Bone marrow (tissue), 2 donors: Measurements from ENCODE around the gene MRPL52.
A peak's percentile ranks its signal among the peaks of the same experiment; 100 is the strongest.
"Not testable (repeated sequence)": the region's sequence is repeated elsewhere in the genome, so short reads cannot be mapped to it uniquely, and the experiment has no call there.

ENCODE experiments used
- DNase-seq, 2 donors: peaks; one replicate each; lab custom pipeline; 2025; lab: John Stamatoyannopoulos, UW

MRPL52 gene

GRCh38 chr14:22808388-22809209 lies 21.1 kb upstream of the MRPL52 start:
- no peak for DNase-seq

DNA sequence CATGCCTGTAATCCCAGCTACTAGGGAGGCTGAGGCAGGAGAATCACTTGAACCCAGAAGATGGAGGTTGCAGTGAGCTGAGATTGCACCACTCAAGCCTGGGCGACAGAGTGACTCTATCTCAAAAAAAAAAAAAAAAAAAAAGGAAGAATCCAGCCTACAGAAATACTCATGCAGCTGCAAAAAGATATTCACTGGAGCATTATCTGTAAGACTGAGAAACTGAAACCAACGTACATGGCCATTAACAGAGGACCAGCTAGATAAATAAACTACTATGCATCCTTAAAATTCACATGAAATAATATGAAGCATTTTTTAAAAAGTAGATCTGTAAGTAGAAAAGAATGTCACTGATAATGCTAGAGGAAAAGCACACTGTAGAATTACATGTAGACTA lies 18.0 kb upstream of the MRPL52 start:
- DNase-seq: peak in 1 of 2 donors; percentile 41

GRCh38 chr14:22812744-22813143 lies 16.9 kb upstream of the MRPL52 start:
- DNase-seq: no peak

GRCh38 chr14:22813145-22813544 lies 16.5 kb upstream of the MRPL52 start:
- no peak for DNase-seq

DNA sequence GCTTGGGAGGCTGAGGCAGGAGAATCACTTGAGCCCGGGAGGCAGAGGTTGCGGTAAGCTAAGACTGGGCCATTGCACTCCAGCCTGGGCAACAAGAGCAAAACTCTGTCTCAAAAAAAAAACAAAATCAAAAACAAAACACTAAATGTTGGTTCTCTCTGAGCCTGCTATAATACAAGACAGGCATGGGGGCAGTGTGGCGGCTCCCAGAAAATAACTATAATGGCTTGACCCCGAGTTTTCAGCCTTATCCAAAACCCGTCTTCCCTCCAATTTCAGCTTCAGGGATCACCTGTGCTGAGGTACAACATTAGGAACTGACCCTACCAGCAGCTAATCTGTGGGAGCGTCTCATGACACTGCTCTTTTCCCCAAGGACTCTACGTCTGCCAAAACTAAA lies 15.3 kb upstream of the MRPL52 start:
- no peak for DNase-seq

DNA sequence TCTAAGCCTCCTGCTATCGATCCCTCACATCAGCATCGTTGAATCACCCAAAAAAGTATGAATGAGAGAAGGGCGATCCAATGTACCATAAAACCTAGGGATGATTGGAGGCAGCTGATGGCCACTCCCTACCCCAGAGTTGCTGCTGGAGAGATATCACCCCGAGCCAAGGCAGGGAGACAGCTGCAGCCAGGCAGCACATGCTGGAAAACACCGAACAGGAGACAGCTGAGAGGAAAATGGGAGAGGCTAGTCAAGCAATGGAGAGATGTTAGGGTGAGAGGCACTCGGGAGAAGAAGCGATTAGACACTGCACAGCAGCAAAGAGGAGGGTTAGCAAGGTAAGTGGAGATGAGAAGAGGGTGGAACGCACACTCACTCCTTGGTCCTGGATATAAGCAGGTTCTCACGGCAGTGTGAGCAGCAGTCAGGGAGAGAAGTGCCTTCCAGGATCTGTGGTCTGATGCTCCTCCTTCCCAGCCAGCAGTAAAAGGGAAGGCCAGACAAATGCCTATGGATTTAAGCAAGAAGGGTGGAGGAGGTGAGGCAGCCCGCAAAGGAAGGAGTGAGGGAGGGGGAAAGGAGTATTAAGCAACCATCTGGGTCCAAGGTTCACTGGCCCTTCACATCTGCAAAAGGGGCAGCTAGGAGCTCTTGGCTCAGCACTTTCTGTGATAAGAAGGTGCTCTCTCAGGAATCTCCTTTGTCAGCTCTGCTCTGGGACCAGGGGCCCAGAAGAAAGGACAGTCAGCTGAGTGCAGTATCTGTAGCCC lies 14.6 kb upstream of the MRPL52 start, which contains the start of gene SLC7A7:
TSS of gene SLC7A7 (minus strand) at position 495 of the 773 bp plus-strand sequence. CDS start 2,037 bp downstream, outside the sequence.
- DNase-seq: no peak

DNA sequence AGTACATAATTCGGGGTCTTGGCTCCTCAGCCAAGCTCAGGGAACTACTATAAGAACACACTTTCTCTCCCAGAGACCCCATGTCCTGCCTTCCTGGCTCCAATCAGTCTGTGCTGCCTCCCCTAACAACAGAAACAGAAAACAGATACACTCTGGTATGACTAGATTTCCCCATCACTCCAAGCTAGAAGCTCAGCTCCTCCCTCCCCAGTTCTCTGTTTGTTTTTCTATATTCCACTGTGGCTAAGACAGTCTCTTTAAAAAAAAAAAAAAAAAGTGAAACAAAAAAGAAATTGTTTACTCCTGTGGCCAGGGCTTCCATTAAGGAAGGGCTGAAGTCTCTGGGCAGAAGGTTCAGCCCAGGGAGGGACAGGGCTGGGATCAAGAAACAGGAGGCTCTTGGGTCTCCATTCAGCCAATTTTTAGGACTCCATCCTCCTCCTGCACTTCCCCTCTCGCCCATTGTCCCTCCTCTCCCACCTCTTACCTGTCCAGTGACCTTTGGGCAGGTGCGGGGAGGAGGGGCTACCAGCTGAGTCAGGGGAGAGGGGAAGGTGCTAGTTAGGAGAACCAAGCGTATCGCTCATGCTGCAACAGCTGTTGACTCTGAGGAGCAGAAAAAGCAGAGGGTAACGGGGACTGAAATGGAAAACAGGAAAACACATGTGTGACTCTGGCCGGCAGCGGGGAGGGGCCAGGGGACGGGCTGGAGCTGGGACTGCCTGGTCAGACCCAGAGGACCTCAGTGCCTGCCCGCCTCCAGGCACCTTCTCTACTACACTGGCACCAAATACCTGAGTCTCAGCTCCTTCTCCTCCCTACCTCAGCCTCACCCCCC lies 10.3 kb upstream of the MRPL52 start:
- peak in 1 of 2 donors; percentile 32 for DNase-seq

DNA sequence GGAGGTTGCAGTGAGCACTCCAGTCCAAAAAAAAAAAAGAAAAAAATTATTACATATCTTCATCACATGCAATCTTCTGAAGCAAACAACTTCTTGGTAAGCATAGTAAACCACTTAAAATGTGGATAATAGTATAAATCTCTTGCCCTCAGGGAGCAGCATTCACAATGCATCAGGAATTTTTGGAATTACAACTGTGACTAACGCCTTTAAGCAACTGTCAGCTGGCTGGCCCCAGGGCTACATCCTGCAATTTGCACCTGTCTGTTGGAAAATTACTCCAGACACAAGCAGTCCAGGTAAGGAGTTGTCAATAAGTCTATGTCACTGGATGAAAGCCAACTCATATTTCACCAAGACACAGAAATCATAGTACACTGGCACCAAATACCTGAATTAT lies 9.0 kb upstream of the MRPL52 start:
- no peak for DNase-seq

DNA sequence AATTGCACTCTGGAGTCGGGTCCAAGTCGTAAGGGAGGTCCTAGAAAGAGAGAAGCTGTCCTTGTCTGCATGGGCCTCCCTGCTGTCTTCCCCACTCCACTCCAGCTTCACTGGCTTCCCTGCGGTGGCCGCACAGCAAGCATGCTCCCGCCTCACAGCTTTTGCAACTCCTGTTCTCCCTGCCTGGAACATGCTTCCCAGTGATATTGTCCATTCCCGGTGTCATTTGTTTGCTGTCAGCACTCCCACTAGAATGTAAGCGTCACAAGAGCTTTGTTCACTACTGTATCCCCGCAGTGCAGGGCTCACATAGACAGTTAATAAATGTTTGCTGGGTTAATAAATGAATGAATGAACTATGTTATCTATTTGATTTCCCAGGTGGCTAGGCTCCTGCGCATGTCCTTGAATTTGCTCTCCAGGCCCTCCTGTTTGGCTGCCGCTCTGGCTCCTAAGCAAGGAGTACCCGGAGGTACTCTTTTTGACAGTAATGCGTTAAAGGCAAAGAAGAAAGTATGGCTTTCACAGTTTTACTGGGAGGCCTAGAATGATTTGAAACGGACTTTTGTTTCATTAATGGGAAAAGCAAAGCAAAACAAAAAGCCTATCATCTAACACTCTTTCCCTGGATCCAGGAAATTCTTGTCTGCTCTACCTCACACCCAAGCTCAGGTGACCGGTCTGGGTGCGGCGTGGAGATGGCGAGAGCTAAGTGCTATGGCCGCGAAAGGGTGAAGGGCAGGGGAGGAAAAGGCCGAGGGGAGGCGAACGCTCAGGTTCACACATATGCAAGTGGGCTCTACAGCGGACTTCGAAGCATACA lies 8.3 kb upstream of the MRPL52 start:
- no peak for DNase-seq

- no peak for DNase-seq
These were observed 7.6 kb upstream of the MRPL52 start for GRCh38 chr14:22822016-22822570.

- peak; percentile 38 to 59 for DNase-seq
These were observed 7.1 kb upstream of the MRPL52 start for GRCh38 chr14:22822571-22823098.

GRCh38 chr14:22824711-22825359 lies 4.9 kb upstream of the MRPL52 start:
- peak in 1 of 2 donors; percentile 58 for DNase-seq

GRCh38 chr14:22829076-22829660 lies 519 bp upstream of the MRPL52 start:
- DNase-seq: not testable (repeated sequence)

GRCh38 chr14:22830443-22831010 lies 840 bp downstream of the MRPL52 start:
- DNase-seq: no peak

GRCh38 chr14:22835505-22835904 lies 5.8 kb downstream of the MRPL52 start:
- no peak for DNase-seq

DNA sequence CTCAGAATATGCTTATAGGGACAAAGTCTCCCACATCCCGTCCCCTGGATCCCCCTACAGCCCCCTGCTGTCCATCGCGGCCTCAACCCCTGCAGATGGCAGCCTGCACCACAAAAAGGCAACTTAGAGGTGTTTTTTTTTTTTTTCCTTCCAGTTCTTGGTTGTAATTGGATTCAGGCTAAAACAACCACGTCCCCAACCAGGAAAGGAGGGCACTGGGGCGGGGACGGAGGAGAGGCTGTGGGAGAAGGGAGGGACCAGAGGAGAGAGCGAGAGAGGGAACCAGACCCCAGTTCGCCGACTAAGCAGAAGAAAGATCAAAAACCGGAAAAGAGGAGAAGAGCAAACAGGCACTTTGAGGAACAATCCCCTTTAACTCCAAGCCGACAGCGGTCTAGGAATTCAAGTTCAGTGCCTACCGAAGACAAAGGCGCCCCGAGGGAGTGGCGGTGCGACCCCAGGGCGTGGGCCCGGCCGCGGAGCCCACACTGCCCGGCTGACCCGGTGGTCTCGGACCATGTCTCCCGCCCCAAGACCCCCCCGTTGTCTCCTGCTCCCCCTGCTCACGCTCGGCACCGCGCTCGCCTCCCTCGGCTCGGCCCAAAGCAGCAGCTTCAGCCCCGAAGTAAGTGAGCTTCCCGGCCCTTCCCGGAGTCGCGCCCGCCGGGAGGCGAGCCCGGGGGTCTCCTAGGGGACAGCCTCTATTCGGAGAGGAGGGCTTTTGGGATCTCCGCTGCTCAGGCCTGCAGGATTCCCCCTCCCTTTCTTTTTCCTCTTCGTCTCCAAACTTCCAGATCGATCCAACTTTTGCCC lies 6.8 kb downstream of the MRPL52 start, which contains the start of gene MMP14:
TSS of gene MMP14 (plus strand) at position 285 of the 813 bp plus-strand sequence. CDS start at position 518, 233 bp downstream.
- DNase-seq: no peak

DNA sequence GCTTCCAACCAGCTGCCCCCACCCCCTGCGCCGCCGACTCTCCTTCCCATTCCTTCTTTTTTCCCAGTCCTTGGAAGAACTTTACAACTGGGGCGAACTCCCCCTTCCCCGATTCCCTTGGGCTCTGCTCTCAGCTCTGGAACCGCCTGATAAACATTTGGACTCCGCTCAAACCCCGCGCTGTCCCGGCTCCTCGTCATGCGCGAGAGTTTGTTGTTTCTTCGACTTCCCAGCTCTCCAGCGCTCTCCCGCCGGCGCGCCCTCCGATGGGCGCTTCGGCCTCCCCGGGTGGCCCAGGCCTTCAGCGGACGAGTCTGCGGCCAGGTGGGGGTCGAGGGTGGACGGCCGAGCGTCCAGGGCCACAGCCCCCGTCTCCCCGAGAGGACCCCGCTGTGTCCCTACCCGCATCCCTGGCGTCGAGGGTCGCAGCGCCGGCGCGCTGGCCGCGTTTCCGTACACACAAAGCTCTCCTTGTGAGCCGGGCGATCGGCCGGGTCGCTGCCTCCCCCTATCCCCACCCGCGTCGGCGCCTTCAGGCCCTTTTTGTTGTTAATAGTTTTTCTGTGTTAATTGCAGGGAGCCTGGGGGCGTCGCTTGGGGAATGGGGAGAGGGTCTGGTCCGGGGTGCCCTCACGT lies 7.5 kb downstream of the MRPL52 start:
- no peak for DNase-seq
